ENCODE data around the gene QRICH1.
"Not testable (repeated sequence)": the region's sequence is repeated elsewhere in the genome, so short reads cannot be mapped to it uniquely, and the experiment has no call there.

Gene QRICH1

GRCh38 chr3:49016414-49017228, 77.2 kb downstream of the QRICH1 start:
- no peak for DNase-seq

GRCh38 chr3:49015765-49016164, 78.1 kb downstream of the QRICH1 start:
- no peak for DNase-seq

GRCh38 chr3:49015072-49015471, 78.8 kb downstream of the QRICH1 start:
- no peak for DNase-seq

- DNase-seq: peak; percentile 54
These were observed 79.9 kb downstream of the QRICH1 start for GRCh38 chr3:49013738-49014660.

- DNase-seq: no peak
These were observed 80.6 kb downstream of the QRICH1 start for GRCh38 chr3:49013113-49013737.

- peak; percentile 8 for DNase-seq
These were observed 81.3 kb downstream of the QRICH1 start for GRCh38 chr3:49012441-49013017.

GRCh38 chr3:49009396-49009795, 84.5 kb downstream of the QRICH1 start:
- no peak for DNase-seq

GRCh38 chr3:49008627-49009026, 85.2 kb downstream of the QRICH1 start:
- DNase-seq: not testable (repeated sequence)

GRCh38 chr3:49007771-49008528, 85.9 kb downstream of the QRICH1 start:
- peak; percentile 84 for DNase-seq

GRCh38 chr3:49007068-49007770, 86.7 kb downstream of the QRICH1 start, which contains the start of gene WDR6:
TSS of gene WDR6 (plus strand) at chr3:49007391. CDS start at chr3:49007432, 41 bp downstream.
- peak; percentile 98 for DNase-seq

GRCh38 chr3:49006408-49007067, 87.3 kb downstream of the QRICH1 start:
- DNase-seq: no peak

- no peak for DNase-seq
These were observed 87.9 kb downstream of the QRICH1 start for GRCh38 chr3:49005998-49006397.

- DNase-seq: no peak
These were observed 88.6 kb downstream of the QRICH1 start for GRCh38 chr3:49005303-49005680.

GRCh38 chr3:49004352-49005302, 89.2 kb downstream of the QRICH1 start:
- no peak for DNase-seq

- DNase-seq: no peak
These were observed 92.7 kb downstream of the QRICH1 start for GRCh38 chr3:49001155-49001554.

GRCh38 chr3:48999085-48999858, 94.6 kb downstream of the QRICH1 start:
- DNase-seq: no peak

- DNase-seq: no peak
These were observed 95.9 kb downstream of the QRICH1 start for GRCh38 chr3:48997714-48998637.

All from activated naive CD4-positive, alpha-beta T cell treated with anti-CD3 and anti-CD28 coated beads, Interleukin-2, amount 50 U/mL, for 16 hours (primary cell).